ENCODE results near the gene PRSS8.

- TF ChIP-seq CTCF (IDR thresholded peaks at IDR 0.05) = no peak
- no peak for TF ChIP-seq POLR2A (IDR thresholded peaks at IDR 0.05)
Measured at GRCh38 chr16:31129568-31130335, 5.8 kb downstream of the PRSS8 start.
